Measurements from ENCODE around the gene P2RY12.

P2RY12 gene

DNA sequence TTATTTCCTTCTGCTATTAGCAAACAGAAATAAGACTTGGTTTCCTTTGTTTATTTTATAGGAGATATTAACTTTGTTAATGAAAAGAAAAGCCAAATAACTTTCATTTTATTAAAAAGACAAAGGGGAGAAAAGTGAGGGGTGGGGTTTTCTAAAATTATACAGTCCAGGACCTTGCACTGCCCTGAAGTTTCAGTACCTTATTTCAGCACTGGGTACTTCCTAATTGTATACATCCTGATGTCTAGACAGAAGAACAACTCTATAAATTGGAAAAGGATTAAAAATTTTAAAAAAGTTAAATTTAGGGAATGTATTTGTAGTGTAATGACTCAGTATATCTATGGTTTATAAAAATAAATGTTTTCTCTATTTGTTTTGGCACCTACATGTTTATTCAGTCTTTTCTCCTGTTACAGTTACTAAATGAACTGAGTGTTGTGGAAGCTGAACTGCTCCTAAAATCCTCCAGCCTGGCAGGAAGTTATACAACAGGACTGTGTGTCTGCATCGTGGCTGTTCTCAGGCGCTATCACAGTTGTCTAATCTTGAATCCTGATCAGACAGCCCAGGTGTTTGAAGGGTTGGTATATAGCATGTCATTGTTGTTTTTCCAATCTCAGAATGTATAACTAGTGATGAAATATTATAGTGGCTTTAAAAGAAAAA lies 27.6 kb downstream of the P2RY12 start:
- no peak for DNase-seq (ENCODE audit: low read depth, low spot score)

DNA sequence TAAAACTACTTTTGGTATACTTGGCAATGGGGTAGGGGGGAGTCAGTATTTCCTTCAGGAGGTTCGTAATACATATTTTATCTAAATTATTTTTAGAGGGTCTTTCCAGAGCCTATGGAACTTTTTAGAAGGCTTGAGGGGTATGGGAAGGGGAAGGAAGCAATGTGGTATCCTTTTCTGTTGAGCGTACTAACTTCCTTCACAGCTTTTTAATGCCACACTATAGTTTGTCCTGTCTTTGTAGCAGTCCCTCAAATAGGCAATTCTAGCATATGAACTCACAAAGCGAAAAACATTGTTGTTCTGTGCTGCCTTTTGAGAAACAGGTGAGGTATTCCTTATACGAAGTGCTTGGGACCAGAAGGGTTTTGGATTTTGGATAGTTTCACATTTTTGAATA lies 32.9 kb downstream of the P2RY12 start:
- H3K4me3 ChIP-seq (ENCODE audit: low read length) = no peak overlapping the region
- no peak for DNase-seq (ENCODE audit: low read depth, low spot score)

More for the DNA sequence above, 27.6 kb downstream of the P2RY12 start:
- H3K4me3 ChIP-seq (ENCODE audit: low read length) = no peak overlapping the region

DNA sequence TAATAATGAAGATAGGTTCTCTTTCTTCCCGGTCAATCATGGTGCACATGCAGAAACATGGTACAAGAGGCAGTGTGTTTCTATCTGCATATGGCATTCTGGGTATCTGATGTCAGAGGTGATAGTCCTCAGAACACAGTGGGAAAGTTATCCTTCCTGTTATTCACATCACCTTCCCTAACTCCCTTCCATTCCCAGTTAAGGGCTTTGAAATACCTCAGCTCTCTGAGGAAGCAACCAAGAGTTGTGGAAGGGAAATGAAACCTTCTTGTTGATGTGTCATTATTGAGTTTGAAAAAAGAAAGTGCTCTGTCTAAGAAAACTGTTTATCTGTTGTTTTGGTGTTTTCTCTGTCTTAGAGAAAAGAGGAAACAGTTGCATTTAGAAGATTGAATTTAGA lies 33.3 kb downstream of the P2RY12 start:
- H3K4me3 ChIP-seq (ENCODE audit: low read length) = no peak overlapping the region
- DNase-seq (ENCODE audit: low read depth, low spot score) = no peak

DNA sequence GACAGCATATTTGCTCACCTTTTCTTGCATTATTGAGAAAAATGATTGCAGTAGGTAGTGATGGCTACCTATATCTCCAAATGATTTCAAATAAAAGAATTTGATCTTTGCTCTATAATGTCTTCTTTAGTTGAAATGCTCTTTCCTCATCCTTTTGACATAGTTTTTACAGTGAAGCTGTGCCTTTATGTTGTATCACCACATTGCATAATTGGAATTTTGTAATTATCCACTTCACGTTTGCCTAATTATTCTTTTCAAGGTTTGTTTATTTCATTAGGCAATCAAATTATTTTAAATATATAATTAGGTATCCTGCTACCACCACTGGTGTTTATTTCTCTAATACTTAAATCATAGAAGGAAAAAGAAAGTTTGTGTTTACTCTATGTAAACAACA lies 33.9 kb downstream of the P2RY12 start:
- DNase-seq (ENCODE audit: low read depth, low spot score) = no peak

DNA sequence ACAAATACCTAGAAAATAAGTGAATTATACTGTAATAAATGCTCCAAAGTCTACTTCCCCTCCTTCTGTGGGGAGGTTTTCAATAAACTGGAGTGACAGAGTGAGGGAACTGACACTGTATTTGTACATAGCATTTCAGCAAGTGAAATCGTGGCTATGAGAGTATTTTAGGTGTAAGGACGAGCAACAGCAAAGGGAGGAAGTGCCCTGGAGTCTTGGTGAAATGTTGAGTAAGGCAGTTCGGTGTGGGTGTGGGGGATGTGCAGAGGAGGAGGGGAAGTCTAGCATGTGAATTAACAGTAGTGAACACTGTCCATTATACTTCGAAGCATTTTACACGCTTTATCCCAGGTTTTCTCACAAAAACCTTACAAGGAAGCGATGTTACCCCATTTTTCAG lies 37.1 kb downstream of the P2RY12 start:
- DNase-seq (ENCODE audit: low read depth, low spot score) = no peak
- H3K4me3 ChIP-seq (ENCODE audit: low read length) = no peak overlapping the region

More for the DNA sequence above, 33.9 kb downstream of the P2RY12 start:
- no peak overlapping the region for H3K4me3 ChIP-seq (ENCODE audit: low read length)

DNA sequence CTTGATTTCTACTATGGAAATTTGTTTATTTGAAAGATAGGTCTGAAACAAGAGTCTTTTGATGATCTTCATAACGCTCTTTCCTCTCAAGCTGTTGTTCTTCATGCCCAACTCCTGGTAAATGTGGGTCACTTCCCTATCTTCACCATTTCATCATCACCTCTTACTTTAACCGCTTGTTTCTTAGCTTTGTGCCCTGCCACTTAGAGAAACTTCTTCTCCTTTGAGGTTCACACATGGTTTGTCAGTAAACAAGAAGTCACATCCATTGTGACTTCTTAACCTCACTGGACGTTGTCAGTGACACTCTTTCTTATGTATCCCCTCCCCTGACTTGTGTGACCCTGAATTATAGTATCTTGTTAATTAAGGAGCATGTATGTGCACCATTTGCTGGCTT lies 38.3 kb downstream of the P2RY12 start:
- no peak for DNase-seq (ENCODE audit: low read depth, low spot score)
- H3K4me3 ChIP-seq (ENCODE audit: low read length) = no peak overlapping the region

DNA sequence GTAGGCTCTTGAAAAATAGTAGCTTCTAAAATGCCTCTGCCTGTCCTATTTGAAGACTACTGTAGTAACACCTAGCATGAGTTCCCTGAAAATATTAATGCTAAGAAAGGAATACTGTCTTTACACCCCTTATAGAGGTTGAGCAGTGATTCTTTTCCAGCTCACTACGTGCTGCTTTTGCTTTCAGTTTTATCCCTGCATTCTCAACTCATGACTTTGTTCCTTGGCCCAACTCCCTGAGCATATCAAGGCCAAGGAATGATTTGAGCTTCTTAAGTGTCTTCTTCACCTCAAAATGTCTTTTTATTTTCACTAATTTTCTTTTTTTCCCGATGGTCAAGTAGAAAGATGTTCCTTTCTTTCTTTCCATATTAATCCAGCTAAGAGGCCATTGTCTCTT lies 38.7 kb downstream of the P2RY12 start:
- no peak overlapping the region for H3K4me3 ChIP-seq (ENCODE audit: low read length)
- no peak for DNase-seq (ENCODE audit: low read depth, low spot score)

DNA sequence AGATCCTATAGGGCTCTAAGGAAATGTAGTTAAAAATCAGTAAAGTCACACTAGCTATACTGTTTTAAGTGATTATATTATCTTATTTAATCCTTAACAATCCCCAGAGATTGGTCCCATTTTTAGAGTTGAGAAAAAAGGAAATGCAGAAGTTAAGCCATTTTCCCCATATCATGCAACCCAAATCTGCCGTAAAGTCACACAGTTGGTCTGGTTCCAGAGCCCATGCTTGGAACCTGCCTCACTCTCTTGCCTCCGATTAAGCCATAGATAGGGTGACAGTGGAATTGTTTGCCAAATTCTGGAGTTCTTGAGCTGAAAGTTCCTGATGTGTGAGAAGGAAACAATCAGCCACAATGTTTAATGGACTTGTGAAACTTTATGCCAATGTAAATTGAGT lies 52.9 kb downstream of the P2RY12 start:
- no peak overlapping the region for H3K4me3 ChIP-seq (ENCODE audit: low read length)
- no peak for DNase-seq (ENCODE audit: low read depth, low spot score)

DNA sequence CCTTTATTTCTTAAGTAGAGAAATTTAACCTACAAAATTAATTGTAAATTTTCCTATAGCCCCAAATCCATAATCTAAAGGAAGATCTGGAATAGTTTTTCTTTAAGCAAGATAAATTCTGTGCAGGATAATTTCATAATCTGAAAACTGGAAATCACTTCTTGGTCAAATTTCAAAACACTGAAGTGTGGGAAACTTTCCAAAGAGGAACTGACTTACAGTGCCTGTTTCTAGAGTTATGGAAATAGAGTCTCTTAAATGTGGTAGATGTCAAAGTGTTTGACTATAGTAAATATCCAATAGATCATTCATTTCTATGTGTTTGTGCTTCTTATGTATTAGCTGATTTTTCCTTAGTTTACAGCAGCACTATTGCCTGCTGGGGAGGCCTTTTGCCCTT lies 53.7 kb downstream of the P2RY12 start:
- DNase-seq (ENCODE audit: low read depth, low spot score) = no peak
- H3K4me3 ChIP-seq (ENCODE audit: low read length) = no peak overlapping the region

DNA sequence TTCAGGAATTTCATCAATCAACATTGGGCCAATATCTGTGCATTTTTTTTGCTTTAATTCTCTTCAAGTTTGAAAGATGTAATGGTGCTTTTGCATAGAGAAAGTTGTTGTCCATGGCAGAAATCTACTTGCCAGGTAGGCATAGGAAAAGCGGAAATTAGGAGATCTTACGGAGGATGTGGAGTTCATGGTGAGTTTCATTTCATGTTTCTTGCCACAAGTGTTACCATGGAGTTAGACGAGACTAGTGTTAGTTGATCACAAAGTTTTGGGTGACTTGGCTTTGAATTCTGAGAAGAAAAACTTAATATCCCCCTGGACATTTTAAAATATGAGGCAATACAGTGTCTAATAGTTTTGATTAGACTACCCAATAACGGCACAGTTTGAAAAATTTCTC lies 54.2 kb downstream of the P2RY12 start:
- DNase-seq (ENCODE audit: low read depth, low spot score) = no peak
- no peak overlapping the region for H3K4me3 ChIP-seq (ENCODE audit: low read length)

DNA sequence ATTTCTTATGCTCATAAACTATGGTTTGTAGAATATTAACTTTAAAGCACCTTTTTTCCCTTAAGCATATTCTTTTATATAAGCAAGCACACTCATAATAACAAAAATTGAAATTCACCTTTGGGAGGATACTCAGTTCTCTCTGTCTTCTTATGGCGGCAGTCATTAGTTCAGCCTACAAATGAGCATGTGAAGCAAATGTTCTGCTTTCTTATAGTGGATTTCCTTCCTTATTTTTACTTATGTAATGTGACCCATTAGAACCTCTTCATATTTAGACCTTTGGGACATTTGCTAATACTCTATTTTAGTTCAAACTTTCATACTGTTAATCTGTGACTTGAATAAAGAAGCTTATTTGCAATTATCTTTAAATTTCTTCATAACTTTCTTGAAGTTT lies 55.2 kb downstream of the P2RY12 start, which contains the start of gene P2RY13:
Gene P2RY13, minus strand, starts transcription at position 187 of the 400 bp plus-strand sequence. Its CDS starts 21 bp downstream, at position 166.
- no peak for DNase-seq (ENCODE audit: low read depth, low spot score)
- H3K4me3 ChIP-seq (ENCODE audit: low read length) = no peak within 1 kb of the TSS

DNA sequence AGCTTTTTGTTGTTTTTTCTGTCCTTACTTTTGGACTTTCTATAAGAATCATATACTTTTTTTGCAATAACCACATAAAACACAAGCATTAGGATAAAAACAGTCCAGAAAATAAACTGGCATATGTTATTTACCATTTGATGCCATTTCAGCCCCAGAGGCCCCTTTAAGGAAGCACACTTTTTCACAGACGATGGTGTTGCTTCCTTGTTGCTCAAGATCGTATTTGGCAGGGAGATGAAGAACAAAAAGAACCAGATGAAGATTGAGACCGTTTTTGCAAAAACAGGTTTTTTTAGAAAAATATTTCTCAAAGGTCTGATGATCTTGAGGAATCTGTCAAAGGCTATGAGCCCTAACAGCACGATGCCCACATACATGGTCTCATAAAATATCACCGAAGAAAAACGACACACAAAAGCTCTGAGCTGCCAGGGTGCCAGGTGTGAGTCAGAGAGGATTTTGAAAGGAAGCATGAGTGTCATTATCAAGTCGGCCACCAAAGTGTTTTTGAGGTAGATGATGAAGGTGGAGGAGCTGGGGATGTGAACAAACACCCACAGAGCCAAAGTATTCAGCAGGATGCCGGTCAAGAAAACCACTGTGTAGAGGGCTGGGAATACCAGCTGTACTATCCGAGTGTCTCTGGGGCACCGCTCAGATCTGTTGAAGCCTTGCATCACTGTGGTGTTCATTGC lies 56.1 kb downstream of the P2RY12 start:
- no peak overlapping the region for H3K4me3 ChIP-seq (ENCODE audit: low read length)

DNA sequence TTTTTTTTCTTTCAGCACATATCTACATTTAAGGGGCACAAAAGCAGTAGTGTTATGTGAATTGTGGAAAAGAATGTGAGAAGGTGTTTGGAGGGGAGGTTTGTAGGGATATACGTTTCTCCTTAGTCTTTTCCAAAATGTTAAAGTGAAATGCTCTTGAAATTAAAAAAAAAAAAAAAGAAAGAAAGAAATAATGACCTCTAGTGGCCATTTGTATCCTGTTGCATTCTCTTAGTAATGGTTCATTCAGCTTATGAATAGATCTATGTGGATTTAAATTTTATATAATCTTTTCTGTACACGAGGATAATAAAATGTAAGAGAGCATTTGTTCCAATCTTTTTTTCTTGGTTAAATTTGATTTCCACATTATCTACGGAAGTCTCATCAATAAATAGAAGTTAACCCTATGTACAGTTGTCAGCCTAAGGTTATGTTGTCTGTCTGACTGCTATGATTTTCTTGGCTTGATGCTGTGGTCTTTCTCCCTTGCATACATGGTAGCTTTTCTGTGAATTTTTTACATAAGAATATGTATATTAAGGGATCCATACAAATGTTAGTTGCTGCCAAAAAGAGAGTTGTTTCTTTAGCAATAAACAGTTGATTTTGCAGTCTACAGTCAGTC lies 56.9 kb downstream of the P2RY12 start:
- DNase-seq (ENCODE audit: low read depth, low spot score) = peak; percentile 8
- no peak overlapping the region for H3K4me3 ChIP-seq (ENCODE audit: low read length)

More for the DNA sequence above, 56.1 kb downstream of the P2RY12 start:
- DNase-seq (ENCODE audit: low read depth, low spot score) = no peak

DNA sequence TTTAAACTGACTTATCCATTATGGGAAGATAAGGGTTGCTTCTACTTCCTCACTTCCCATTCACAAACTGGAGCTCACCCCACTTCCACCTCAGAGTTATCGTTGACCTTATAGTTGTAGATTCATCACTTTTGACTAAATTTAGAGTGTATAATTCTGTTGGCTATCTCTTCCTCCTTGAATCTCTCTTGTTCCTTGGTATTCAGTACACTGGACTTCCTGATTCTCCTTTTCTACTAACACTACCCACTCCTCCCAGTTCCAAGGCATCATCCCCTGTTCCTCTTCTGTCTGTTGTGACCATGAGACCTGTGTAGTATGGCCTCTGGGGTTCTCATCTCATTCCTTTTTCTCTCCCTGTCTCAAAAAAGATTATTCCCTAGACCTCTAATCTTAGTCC lies 62.0 kb downstream of the P2RY12 start:
- H3K4me3 ChIP-seq (ENCODE audit: low read length) = no peak overlapping the region
- no peak for DNase-seq (ENCODE audit: low read depth, low spot score)

DNA sequence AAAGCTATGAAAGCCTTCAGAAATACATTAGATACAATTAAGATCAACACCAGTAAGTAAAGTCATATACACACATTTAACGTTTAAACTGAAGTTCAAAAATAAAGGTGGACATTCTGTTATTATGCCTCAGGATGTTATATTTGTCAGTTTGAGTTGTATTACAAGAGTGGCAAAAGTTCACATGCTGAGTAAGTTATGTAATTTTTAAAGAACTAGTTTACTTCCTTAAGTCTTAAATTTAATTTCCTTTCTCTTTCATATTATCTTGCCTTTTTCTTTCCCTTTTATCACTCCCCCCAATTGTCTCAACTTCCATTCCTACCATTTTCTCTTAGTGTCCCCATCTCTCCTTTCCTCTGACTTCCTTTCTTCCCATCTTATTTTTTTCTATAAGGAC lies 63.0 kb downstream of the P2RY12 start:
- no peak overlapping the region for H3K4me3 ChIP-seq (ENCODE audit: low read length)
- no peak for DNase-seq (ENCODE audit: low read depth, low spot score)

DNA sequence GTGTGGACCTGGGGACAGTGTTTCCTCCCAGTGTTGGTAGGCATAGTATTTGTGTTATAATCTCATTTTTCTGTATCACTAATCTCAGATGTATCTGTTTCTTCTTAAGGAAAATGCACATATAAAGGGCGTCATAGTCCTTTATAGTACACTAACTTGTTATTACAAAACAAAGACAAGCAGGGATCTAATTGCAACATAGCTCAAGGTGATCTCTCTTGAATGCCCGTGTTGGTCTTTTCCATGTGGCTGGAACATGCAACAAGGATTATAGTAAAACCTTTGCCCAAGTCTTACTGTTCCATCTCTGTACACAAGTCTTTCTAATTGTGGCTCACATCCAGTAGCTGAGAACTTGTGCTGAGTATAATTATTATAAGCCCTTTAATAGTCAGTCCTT lies 64.4 kb downstream of the P2RY12 start:
- no peak overlapping the region for H3K4me3 ChIP-seq (ENCODE audit: low read length)
- DNase-seq (ENCODE audit: low read depth, low spot score) = no peak

DNA sequence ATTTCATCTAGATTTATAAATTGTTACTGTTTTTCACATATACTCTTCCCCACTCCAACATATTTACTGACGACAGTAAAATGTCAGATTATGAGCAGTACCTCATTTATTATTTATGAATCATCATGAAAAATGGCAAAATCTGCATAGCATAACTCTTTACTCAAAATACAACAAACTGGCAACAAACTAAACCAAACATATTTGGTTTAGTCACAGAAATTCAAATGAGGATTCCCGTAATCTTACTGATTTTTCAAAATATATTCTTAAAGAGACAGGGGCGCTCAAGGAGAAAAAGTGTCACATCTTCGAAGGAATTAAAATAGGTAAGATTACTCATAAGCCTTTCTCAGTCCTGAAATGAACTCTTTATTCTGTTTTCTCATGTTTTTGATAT lies 64.9 kb downstream of the P2RY12 start:
- DNase-seq (ENCODE audit: low read depth, low spot score) = no peak
- no peak overlapping the region for H3K4me3 ChIP-seq (ENCODE audit: low read length)

DNA sequence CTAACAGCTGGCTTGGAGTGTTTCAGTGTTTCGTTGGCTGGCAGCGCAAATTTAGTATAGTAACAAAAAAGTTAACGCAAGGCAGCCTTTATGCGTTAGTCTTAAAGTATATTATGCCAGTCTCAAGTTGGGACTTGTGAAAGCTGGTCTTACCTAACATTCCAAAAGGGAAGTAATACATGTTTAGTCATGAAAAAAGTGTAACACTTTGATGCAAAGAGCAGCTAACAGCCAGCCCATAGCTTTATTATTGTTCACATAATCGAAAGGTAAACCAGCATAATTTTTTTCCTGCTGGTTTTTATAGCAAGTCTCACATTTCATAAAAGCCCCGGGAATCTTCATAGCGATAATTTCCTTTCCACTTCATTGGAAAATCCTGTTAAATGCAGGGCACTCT lies 65.6 kb downstream of the P2RY12 start:
- no peak for DNase-seq (ENCODE audit: low read depth, low spot score)
- no peak overlapping the region for H3K4me3 ChIP-seq (ENCODE audit: low read length)

DNA sequence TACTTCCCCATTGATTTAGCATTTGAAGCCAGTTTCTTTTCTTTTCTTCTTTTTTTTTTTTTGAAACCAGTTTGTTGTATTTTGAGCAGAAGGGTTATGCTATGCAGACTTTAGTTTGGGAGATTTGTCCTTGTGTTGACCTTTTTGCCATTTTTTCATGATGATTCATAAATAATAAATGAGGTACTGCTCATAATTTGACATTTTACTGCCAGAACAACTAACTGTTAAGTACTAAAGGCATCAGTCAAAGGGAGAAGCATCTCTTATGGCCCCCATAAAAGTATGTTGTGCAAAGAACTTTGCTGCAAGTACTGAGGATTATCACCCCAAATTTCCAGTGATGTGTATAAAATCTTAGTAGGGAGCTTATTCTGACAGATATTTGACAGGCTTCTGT lies 66.2 kb downstream of the P2RY12 start:
- no peak overlapping the region for H3K4me3 ChIP-seq (ENCODE audit: low read length)
- no peak for DNase-seq (ENCODE audit: low read depth, low spot score)

DNA sequence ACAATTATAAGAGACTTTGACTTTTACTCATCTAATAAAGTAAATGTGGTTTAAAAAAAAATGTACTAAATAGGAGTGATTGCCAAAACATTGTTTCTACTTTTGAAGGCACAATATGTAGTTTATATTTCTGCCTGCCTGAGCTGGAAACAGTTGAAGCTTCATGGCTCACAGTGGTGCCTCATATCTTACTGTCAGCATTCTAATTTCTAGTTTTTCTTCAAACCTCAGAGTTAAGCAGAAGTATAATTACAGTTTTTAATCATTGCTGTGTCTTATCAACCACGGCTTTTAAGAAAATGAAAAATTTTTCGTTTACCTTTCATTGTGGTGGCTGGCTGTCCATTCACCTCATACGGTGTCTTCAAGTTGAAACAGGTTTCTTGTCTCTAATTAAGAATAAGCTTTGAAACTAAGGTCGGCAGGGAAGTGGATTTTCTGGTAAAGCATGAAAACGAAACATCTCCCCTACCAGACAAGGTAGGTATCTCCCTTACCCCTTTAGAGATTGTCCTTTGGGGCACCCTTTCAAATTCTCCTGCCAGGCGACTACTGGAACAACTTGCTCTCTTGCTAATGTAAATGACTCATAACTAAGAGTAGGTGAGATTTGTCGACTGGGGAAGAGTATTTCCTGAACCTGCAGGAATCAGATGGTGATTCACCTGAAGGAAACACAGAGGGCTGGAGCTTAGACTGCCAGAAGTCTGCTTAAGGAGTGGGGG lies 68.1 kb downstream of the P2RY12 start, which contains the start of gene GPR87:
Gene GPR87, minus strand, starts transcription at position 554 of the 725 bp plus-strand sequence. CDS start 16,720 bp downstream, outside the sequence.
- no peak within 1 kb of the TSS for H3K4me3 ChIP-seq (ENCODE audit: low read length)
- DNase-seq (ENCODE audit: low read depth, low spot score) = no peak

Data from Jurkat, Clone E6-1 (cell line).